Heart left ventricle (tissue), 16 donors: ENCODE results near the gene USP47. TPM values are rescaled to one million over a fixed set of nuclear protein-coding genes. Genes with fewer than 3 reads are reported as not detected.

Source experiments
- ATAC-seq, 4 donors: fragments of 200-7000 bp; cut with Tn5 transposase; one replicate each; pipeline ENCODE4 v1.9.1; 2020 to 2022; ENCODE audit warnings: moderate library complexity in 4 of 4, mild to moderate bottlenecking in 3 of 4, moderate number of reproducible peaks in 1 of 4
- DNase-seq, 5 donors: peaks; one replicate each; pipeline ENCODE4 v3.0.0-alpha.2; 2020
- H3K27ac ChIP-seq, 12 donors: fragments of 200-600 bp; sonication (generic) in 4 of 12; one replicate each; pipeline versions ENCODE4 v1.5.0 to v1.8.0; 2016 to 2022; ENCODE audit warnings: mild to moderate bottlenecking in 2 of 12
- H3K27me3 ChIP-seq, 9 donors: fragments of 200-600 bp; sonication (generic) in 2 of 9; one replicate each; pipeline versions ENCODE4 v1.5.1 to v1.8.0; 2016 to 2022; ENCODE audit warnings: mild to moderate bottlenecking in 3 of 9
- H3K36me3 ChIP-seq, 9 donors: fragments of 200-600 bp; sonication (generic) in 2 of 9; one replicate each; pipeline versions ENCODE4 v1.5.0 to v1.8.0; 2018 to 2022; ENCODE audit warnings: mild to moderate bottlenecking in 2 of 9
- H3K4me1 ChIP-seq, 12 donors: fragments of 200-600 bp; sonication (generic) in 4 of 12; one replicate each; pipeline versions ENCODE4 v1.5.0 to v1.8.0; 2016 to 2022; ENCODE audit warnings: mild to moderate bottlenecking in 3 of 12
- H3K4me3 ChIP-seq, 12 donors: fragments of 200-600 bp; sonication (generic) in 4 of 12; one replicate each; pipeline versions ENCODE4 v1.5.0 to v1.8.0; 2017 to 2022; ENCODE audit warnings: mild to moderate bottlenecking in 9 of 12, moderate library complexity in 4 of 12
- H3K9me3 ChIP-seq, 12 donors: fragments of 200-600 bp; sonication (generic) in 4 of 12; one replicate each; pipeline versions ENCODE4 v1.5.0 to v1.8.0; 2016 to 2022; ENCODE audit warnings: mild to moderate bottlenecking in 1 of 12
- POLR2A ChIP-seq, 2 donors: fragments of 450-650 bp; IDR thresholded peaks; one replicate each; pipeline ENCODE4 v1.6.1; 2017; ENCODE audit warnings: antibody characterized with exemption in 2 of 2, mild to moderate bottlenecking in 2 of 2, moderate library complexity in 2 of 2
- WGBS, 4 donors: extraction: QIAGEN DNeasy Blood & Tissue Kit in 2 of 4; methylation state at CpG; one replicate each; pipeline versions ENCODE4 v1.1.5 to v1.1.7; 2013 to 2018; 5-methylcytosine and 5-hydroxymethylcytosine counted together
- intact Hi-C, 10 donors: fragments of 100-400 bp; cut with DNase I; formaldehyde crosslinking; loops; one replicate each; pipeline versions ENCODE4 v1.11.1 to v1.14.2; 2022
- polyA plus RNA-seq, 2 donors: library from polyadenylated mRNA; stranded (reverse); fragments of 200-250 nt; gene quantifications; one replicate each; pipeline ENCODE4 v1.2.3, GENCODE V29; 2013
- total RNA-seq, 9 donors: library from RNA; depleted of rRNA in 2 of 9; stranded (reverse); fragments of >200 nt in 2 of 9; fragmentation: NEBNext Ultra II Directional in 3 of 9; extraction: Animal tissue kit (Norgen Biotek cat#: 25700) in 3 of 9; gene quantifications; one replicate each; pipeline versions ENCODE4 v1.1.0 to v1.2.4, GENCODE V29; 2016 to 2023
- TF ChIP-seq, protein P1 (sequence below), 12 donors: fragments of 200-600 bp; sonication (generic) in 4 of 12; IDR thresholded peaks; one replicate each; pipeline versions ENCODE4 v1.5.0 to v1.8.0; 2018 to 2022; ENCODE audit warnings: antibody characterized with exemption in 12 of 12, mild to moderate bottlenecking in 5 of 12
- donor health status: ischemic (EF 13 %, LVEDD 7.1; RV severe dilation, severe dysfunction).
- donor health status: healthy with polysubstance abuse.
- donor health status: DM: no; HTN: yes; CAD: no.
- donor health status: DM: no; HTN: no; CAD: no.
- donor health status: ischemic (EF 25% LVEDD 6.9; RV normal size, moderate dysfunction).
- donor health status: ischemic (EF 25% LVEDD 5.7; RV mildly dilated, moderate dysfunction).
- donor health status: healthy.
- donor health status: DM: yes; HTN: yes; CAD: no.
- donor health status: ischemic (EF 35%, LVEDD 5.7; RV mildly dilated, moderate dysfunction).
- donor health status: nonischemic (EF 11% LVEDD 7.7; RV severe dilation, severe dysfunction).
- donor health status: DM: yes; HTN: yes; CAD: no.
- donor health status: PGD.
- donor health status: ischemic (EF 29% LVEDD 5.4; RV normal size, mild dysfunction).
- donor health status: nonischemic (EF 23%, LVEDD 6.1; RV moderate dilation, normal function).

The USP47 gene
- total and polyA plus RNA-seq, 11 donors: 26.2 to 89.6 (median 54.3) TPM

DNA sequence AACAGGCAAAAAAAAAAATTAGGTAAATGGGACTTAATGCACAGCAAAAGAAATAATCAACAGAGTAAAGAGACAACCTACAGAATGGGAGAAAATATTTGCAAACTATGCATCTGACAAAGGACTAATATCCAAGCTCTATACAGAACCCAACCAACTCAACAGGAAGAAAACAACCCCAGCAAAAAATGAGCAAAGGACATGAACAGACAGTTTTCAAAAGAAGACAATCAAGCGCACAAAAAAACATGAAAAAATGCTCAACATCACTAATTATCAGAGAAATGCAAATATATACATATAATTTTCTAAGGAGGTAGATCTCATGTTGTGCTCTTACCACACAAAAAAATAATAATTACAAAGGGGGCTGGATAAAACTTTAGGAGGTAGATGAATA is 36.5 kb upstream of the USP47 start:
- no peak overlapping the region for H3K4me3 ChIP-seq
- intact Hi-C loops: loop anchor here in 7 of 10 donors (5.0 to 10.0 kb wide), 7 partner anchors 90 to 480 kb away; no protein-coding TSS in a partner anchor

DNA sequence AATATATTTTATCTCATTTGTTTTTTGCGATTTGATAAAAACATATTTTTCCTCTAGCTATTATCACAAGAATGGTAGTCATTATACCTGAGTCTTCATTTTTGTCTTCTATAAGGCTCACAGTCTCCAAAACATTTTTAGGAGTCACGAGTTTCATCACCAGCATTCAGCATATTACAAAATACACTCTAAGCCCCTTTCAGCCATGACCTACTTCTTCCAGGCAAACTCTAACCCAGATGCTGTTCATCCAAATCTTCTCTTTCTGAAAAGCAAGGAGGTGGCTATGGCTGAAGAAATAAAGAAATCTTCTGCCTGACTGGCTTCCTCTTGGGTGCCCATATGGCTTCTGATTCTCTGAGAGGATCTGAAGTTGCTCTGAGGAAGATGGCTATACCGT is 35.7 kb upstream of the USP47 start:
- no peak overlapping the region for H3K4me3 ChIP-seq
- no peak for DNase-seq
- ATAC-seq: peak in 1 of 4 donors; percentile 32
- TF ChIP-seq, protein P1, sequence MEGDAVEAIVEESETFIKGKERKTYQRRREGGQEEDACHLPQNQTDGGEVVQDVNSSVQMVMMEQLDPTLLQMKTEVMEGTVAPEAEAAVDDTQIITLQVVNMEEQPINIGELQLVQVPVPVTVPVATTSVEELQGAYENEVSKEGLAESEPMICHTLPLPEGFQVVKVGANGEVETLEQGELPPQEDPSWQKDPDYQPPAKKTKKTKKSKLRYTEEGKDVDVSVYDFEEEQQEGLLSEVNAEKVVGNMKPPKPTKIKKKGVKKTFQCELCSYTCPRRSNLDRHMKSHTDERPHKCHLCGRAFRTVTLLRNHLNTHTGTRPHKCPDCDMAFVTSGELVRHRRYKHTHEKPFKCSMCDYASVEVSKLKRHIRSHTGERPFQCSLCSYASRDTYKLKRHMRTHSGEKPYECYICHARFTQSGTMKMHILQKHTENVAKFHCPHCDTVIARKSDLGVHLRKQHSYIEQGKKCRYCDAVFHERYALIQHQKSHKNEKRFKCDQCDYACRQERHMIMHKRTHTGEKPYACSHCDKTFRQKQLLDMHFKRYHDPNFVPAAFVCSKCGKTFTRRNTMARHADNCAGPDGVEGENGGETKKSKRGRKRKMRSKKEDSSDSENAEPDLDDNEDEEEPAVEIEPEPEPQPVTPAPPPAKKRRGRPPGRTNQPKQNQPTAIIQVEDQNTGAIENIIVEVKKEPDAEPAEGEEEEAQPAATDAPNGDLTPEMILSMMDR (IDR thresholded peaks at IDR 0.05): no peak
- TF ChIP-seq POLR2A (IDR thresholded peaks at IDR 0.05): no peak
- H3K36me3 ChIP-seq: no peaks in the 10 kb centered on the region
- H3K27me3 ChIP-seq: no peaks in the 10 kb centered on the region
- 82 to 86% (median 84%) methylated on average over 3 of the region's 3 CpGs for WGBS, 4 donors
- H3K4me1 ChIP-seq: peaks cover 0 to 29% (median 6%) of the 10 kb centered on the region in 12 donors
- no peaks in the 10 kb centered on the region for H3K9me3 ChIP-seq
- intact Hi-C loops: loop anchor here in 7 of 10 donors (5.0 to 10.0 kb wide), 7 partner anchors 89 to 479 kb away; no protein-coding TSS in a partner anchor
- H3K27ac ChIP-seq: peak overlapping the region in 7 of 12 donors; percentile 23 to 56 (median 30)

More for the DNA sequence above, 36.5 kb upstream of the USP47 start:
- H3K27me3 ChIP-seq: no peaks in the 10 kb centered on the region
- H3K27ac ChIP-seq: no peak overlapping the region
- peaks cover 0 to 22% (median 6%) of the 10 kb centered on the region in 12 donors for H3K4me1 ChIP-seq
- H3K36me3 ChIP-seq: no peaks in the 10 kb centered on the region
- no peak for DNase-seq
- ATAC-seq: no peak
- no peak for TF ChIP-seq POLR2A (IDR thresholded peaks at IDR 0.05)
- TF ChIP-seq, protein P1 (IDR thresholded peaks at IDR 0.05): no peak
- H3K9me3 ChIP-seq: no peaks in the 10 kb centered on the region
- 97 to 100% (median 99%) methylated on average over 1 of the region's 1 CpG for WGBS, 4 donors

DNA sequence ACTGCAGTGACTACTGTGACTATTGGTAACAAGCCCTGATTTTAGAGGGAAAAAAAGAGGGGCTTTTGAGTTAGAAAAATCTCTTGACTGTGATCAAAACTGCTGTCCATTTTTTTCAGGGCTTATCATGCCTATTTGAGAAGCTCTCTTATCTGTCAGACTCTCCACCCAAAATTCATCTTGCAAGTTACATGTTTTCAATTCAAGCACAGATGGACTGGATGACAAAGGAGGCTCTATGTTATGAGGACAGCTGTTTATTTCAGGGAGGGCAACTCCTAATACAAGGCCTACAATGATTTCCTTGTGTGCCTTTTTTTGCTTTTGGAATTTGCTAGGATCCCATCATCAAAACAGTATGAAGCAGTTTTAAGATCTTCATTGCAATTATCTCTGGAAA is 35.2 kb upstream of the USP47 start:
- DNase-seq: no peak
- H3K36me3 ChIP-seq: no peaks in the 10 kb centered on the region
- intact Hi-C loops: loop anchor here in 7 of 10 donors (5.0 to 10.0 kb wide), 7 partner anchors 88 to 478 kb away; no protein-coding TSS in a partner anchor
- peak in 3 of 4 donors; percentile 37 to 56 (median 41) for ATAC-seq
- H3K9me3 ChIP-seq: no peaks in the 10 kb centered on the region
- H3K27me3 ChIP-seq: no peaks in the 10 kb centered on the region
- H3K4me3 ChIP-seq: no peak overlapping the region
- H3K4me1 ChIP-seq: peaks cover 0 to 29% (median 6%) of the 10 kb centered on the region in 12 donors
- no peak for TF ChIP-seq POLR2A (IDR thresholded peaks at IDR 0.05)
- peak overlapping the region in 8 of 12 donors; percentile 8 to 57 (median 29) for H3K27ac ChIP-seq

DNA sequence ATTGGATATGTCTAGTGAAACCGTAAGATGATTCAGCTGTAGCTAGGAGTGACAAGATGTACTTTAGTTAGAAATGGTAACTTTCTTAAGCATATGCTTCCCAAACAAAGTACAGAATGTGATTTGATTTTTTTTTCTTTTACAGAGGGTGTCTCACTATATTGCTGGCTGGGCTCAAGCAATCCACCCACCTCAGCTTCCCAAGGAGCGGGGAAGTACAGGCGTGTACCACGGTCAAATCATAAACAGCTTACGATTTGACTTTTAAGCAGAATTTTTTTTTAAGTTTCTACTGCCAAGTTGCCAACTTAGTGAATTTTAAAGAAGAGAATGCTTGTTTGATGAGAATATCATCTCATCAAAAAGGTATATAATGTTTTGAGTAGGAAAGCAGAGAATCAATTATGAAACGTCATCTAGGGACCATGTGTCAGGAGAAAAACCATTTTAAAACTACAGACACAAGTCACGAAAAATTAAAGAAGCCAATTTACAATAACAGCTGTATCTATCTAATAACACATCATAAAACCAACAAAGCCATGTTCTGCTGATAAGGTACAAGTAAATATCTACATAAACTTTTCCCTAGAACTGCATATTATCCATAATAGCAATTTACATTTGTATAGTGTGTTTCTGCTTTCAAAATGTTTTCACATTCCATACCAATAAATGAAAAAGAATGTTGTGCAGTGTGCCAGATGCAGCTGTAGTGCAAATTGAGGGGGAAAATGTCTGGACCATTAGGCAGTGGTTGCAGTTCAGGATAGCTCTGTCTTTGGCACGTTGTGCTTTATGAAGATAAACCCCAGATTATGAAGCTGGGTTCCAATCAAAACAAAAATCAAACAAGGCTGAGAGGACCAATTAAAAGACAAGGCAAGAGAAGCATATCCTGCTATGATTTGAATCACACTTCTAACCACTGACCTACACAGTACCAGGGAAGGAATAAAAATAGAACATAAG is 33.7 kb upstream of the USP47 start:
- peak overlapping the region in 6 of 12 donors; percentile 8 to 61 (median 30) for H3K27ac ChIP-seq
- H3K36me3 ChIP-seq: no peaks in the 10 kb centered on the region
- H3K9me3 ChIP-seq: no peaks in the 10 kb centered on the region
- DNase-seq: no peak
- peaks cover 0 to 31% (median 6%) of the 10 kb centered on the region in 12 donors for H3K4me1 ChIP-seq
- intact Hi-C loops: loop anchor here in 7 of 10 donors (5.0 to 10.0 kb wide), 7 partner anchors 87 to 477 kb away; no protein-coding TSS in a partner anchor
- no peaks in the 10 kb centered on the region for H3K27me3 ChIP-seq
- ATAC-seq: peak in 1 of 4 donors; percentile 30
- TF ChIP-seq, protein P1 (IDR thresholded peaks at IDR 0.05): no peak
- no peak for TF ChIP-seq POLR2A (IDR thresholded peaks at IDR 0.05)
- WGBS, 4 donors: 62 to 77% (median 71%) methylated on average over 8 of the region's 8 CpGs
- no peak overlapping the region for H3K4me3 ChIP-seq
